Neuronal stem cell (in vitro differentiated cells): ENCODE data around the gene CPA4.

ENCODE experiments used
- DNase-seq: peaks from one replicate; pipeline ENCODE4 v3.0.0-alpha.2; 2013; ENCODE audit warnings: low spot score
- H2AFZ ChIP-seq: one replicate; pipeline ENCODE4 v1.6.1; 2013; ENCODE audit warnings: mild to moderate bottlenecking, low read length, inconsistent platforms
- H2AK5ac ChIP-seq: 2 replicates; pipeline ENCODE4 v1.6.1; 2013; ENCODE audit warnings: low read depth, mild to moderate bottlenecking, inconsistent platforms, low read length, moderate library complexity, mixed read lengths
- H2BK120ac ChIP-seq: 2 replicates; pipeline ENCODE4 v1.6.1; 2013; ENCODE audit warnings: low read depth, mild to moderate bottlenecking, inconsistent platforms, low read length, moderate library complexity, mixed read lengths
- H2BK12ac ChIP-seq: one replicate; pipeline ENCODE4 v1.6.1; 2013; ENCODE audit warnings: low read length, inconsistent platforms
- H2BK15ac ChIP-seq: 2 replicates; pipeline ENCODE4 v1.6.1; 2013; ENCODE audit warnings: mild to moderate bottlenecking, low read length, inconsistent platforms, mixed read lengths
- H2BK5ac ChIP-seq: one replicate; pipeline ENCODE4 v1.6.1; 2013; ENCODE audit warnings: inconsistent platforms, mild to moderate bottlenecking, low read length, moderate library complexity
- H3K14ac ChIP-seq: one replicate; pipeline ENCODE4 v1.6.1; 2013; ENCODE audit warnings: low read length, inconsistent platforms
- H3K18ac ChIP-seq: 2 replicates; pipeline ENCODE4 v1.6.1; 2013; ENCODE audit warnings: low read length, inconsistent platforms
- H3K23ac ChIP-seq: 2 replicates; pipeline ENCODE4 v1.6.1; 2013; ENCODE audit warnings: low read depth, mild to moderate bottlenecking, mixed read lengths, low read length, inconsistent platforms; ENCODE audit not compliant: poor library complexity
- H3K27ac ChIP-seq: replicated peaks from 3 replicates; pipeline ENCODE4 v1.5.1; 2013; ENCODE audit warnings: low read length, inconsistent platforms
- H3K27me3 ChIP-seq, 3 experiments: 2 replicates each; pipeline ENCODE4 v1.6.1; 2013; ENCODE audit warnings: low read length in 3 of 3, mild to moderate bottlenecking in 2 of 3, inconsistent platforms in 1 of 3, low read depth in 1 of 3, mixed read lengths in 1 of 3, moderate library complexity in 1 of 3; ENCODE audit not compliant: control insufficient read depth in 3 of 3, insufficient read depth in 3 of 3
- H3K36me3 ChIP-seq, 2 donors: replicated peaks in 1 of 2; 2 replicates each; pipeline ENCODE4 v1.6.1; 2013; ENCODE audit warnings: low read length in 2 of 2; ENCODE audit not compliant: control insufficient read depth in 2 of 2, insufficient read depth in 2 of 2
- H3K4ac ChIP-seq: 2 replicates; pipeline ENCODE4 v1.6.1; 2013; ENCODE audit warnings: inconsistent platforms, mild to moderate bottlenecking, low read length, moderate library complexity
- H3K4me1 ChIP-seq, 2 donors: 1 replicate in 1 of 2; 2 replicates in 1 of 2; pipeline ENCODE4 v1.6.1; 2013; ENCODE audit warnings: low read length in 2 of 2, low read depth in 1 of 2; ENCODE audit not compliant: control insufficient read depth in 2 of 2, insufficient read depth in 1 of 2
- H3K4me2 ChIP-seq: one replicate; pipeline ENCODE4 v1.6.1; 2013; ENCODE audit warnings: mild to moderate bottlenecking, low read length, inconsistent platforms; ENCODE audit not compliant: insufficient read depth, poor library complexity, severe bottlenecking
- H3K4me3 ChIP-seq, 2 donors: 2 replicates each; pipeline ENCODE4 v1.5.1; 2013; ENCODE audit warnings: low read length in 2 of 2, mild to moderate bottlenecking in 2 of 2, inconsistent platforms in 1 of 2, moderate library complexity in 1 of 2
- H3K79me1 ChIP-seq: one replicate; pipeline ENCODE4 v1.6.1; 2013; ENCODE audit warnings: low read depth, mild to moderate bottlenecking, inconsistent platforms, low read length, moderate library complexity
- H3K9ac ChIP-seq: one replicate; pipeline ENCODE4 v1.6.1; 2013; ENCODE audit warnings: mild to moderate bottlenecking, low read depth, low read length, inconsistent platforms; ENCODE audit not compliant: poor library complexity
- H3K9me3 ChIP-seq, 2 donors: replicated peaks in 1 of 2; 2 replicates each; pipeline versions ENCODE3 to v1.6.1; 2013; ENCODE audit warnings: low read length in 2 of 2, mild to moderate bottlenecking in 2 of 2, inconsistent platforms in 1 of 2, low read depth in 1 of 2, mixed read lengths in 1 of 2, moderate library complexity in 1 of 2; ENCODE audit not compliant: control insufficient read depth in 2 of 2, insufficient read depth in 1 of 2
- H4K8ac ChIP-seq: one replicate; pipeline ENCODE4 v1.6.1; 2013; ENCODE audit warnings: low read depth, mild to moderate bottlenecking, inconsistent platforms, low read length, moderate library complexity
- H4K91ac ChIP-seq: one replicate; pipeline ENCODE4 v1.6.1; 2013; ENCODE audit warnings: low read length, low read depth, mild to moderate bottlenecking, inconsistent platforms; ENCODE audit not compliant: poor library complexity
- whole genome bisulfite sequencing, 2 donors: extraction: QIAGEN DNeasy Blood & Tissue Kit; methylation state at CpG; one replicate each; pipeline ENCODE4 v1.1.7; 2013; ENCODE audit warnings: missing lambda C conversion rate in 2 of 2, mixed read lengths in 1 of 2; ENCODE audit not compliant: insufficient read length in 2 of 2, insufficient replicate concordance in 1 of 2; ENCODE audit errors: extremely low coverage in 2 of 2; 5-methylcytosine and 5-hydroxymethylcytosine counted together

The CPA4 gene

GRCh38 chr7:130303551-130303950 lies 10.6 kb downstream of the CPA4 start:
- no peak for DNase-seq
- Histone ChIP-seq H3K4me3 (no peak overlapping the region), H3K36me3 (no peaks in the 10 kb centered on the region)

GRCh38 chr7:130303982-130304381 lies 11.0 kb downstream of the CPA4 start:
- H3K4me3 ChIP-seq, result no peak overlapping the region
- no peak overlapping the region for H2AK5ac ChIP-seq
- H3K79me1 ChIP-seq, result no peaks in the 10 kb centered on the region
- no peaks in the 10 kb centered on the region for H3K36me3 ChIP-seq
- no CpG with 5 or more reads among the region's 5 CpGs for WGBS, 2 donors
- H4K8ac ChIP-seq, result no peak overlapping the region
- H3K18ac ChIP-seq, result no peak overlapping the region
- no peaks in the 10 kb centered on the region for H3K27me3 ChIP-seq
- no peak overlapping the region for H2BK5ac ChIP-seq
- H3K4me2 ChIP-seq, result no peak overlapping the region
- no peak overlapping the region for H2AFZ ChIP-seq
- H3K23ac ChIP-seq, result no peak overlapping the region
- no peak overlapping the region for H3K4ac ChIP-seq
- H2BK12ac ChIP-seq, result no peak overlapping the region
- H3K9me3 ChIP-seq, result peaks cover 0 to 3% of the 10 kb centered on the region in 2 donors
- H3K4me1 ChIP-seq, result no peaks in the 10 kb centered on the region
- no peak overlapping the region for H2BK120ac ChIP-seq
- no peak overlapping the region for H4K91ac ChIP-seq
- no peak overlapping the region for H3K14ac ChIP-seq
- DNase-seq, result no peak
- no peak overlapping the region for H3K9ac ChIP-seq
- no peak overlapping the region for H3K27ac ChIP-seq
- no peak overlapping the region for H2BK15ac ChIP-seq

More at GRCh38 chr7:130303551-130303950, 10.6 kb downstream of the CPA4 start:
- Histone ChIP-seq H3K4me1 (peaks cover 0 to under 1% of the 10 kb centered on the region in 2 donors), H2BK12ac (no peak overlapping the region), H4K8ac (no peak overlapping the region), H3K4me2 (no peak overlapping the region), H3K23ac (no peak overlapping the region), H2BK5ac (no peak overlapping the region), H3K4ac (no peak overlapping the region), H3K27ac (no peak overlapping the region), H2BK15ac (no peak overlapping the region), H3K27me3 (no peaks in the 10 kb centered on the region), H4K91ac (no peak overlapping the region), H3K9ac (no peak overlapping the region), H3K14ac (no peak overlapping the region), H3K79me1 (no peaks in the 10 kb centered on the region), H3K18ac (no peak overlapping the region), H2AFZ (no peak overlapping the region), H3K9me3 (peaks cover 0 to 3% of the 10 kb centered on the region in 2 donors), H2BK120ac (no peak overlapping the region), H2AK5ac (no peak overlapping the region)
- no CpG with 5 or more reads among the region's 5 CpGs for WGBS, 2 donors

- no peak overlapping the region for H2BK15ac ChIP-seq
- DNase-seq, result no peak
- H3K36me3 ChIP-seq, result no peaks in the 10 kb centered on the region
- no peak overlapping the region for H2AFZ ChIP-seq
- no peaks in the 10 kb centered on the region for H3K79me1 ChIP-seq
- no peaks in the 10 kb centered on the region for H3K9me3 ChIP-seq
- no peaks in the 10 kb centered on the region for H3K4me1 ChIP-seq
- H3K9ac ChIP-seq, result no peak overlapping the region
- no peak overlapping the region for H3K4me2 ChIP-seq
- H2BK5ac ChIP-seq, result no peak overlapping the region
- H3K23ac ChIP-seq, result no peak overlapping the region
- H3K27me3 ChIP-seq, result no peaks in the 10 kb centered on the region
- no peak overlapping the region for H3K18ac ChIP-seq
- no CpG with 5 or more reads among the region's 3 CpGs for WGBS, 2 donors
- H4K8ac ChIP-seq, result no peak overlapping the region
- no peak overlapping the region for H4K91ac ChIP-seq
- no peak overlapping the region for H2AK5ac ChIP-seq
- H2BK12ac ChIP-seq, result no peak overlapping the region
- H3K4ac ChIP-seq, result no peak overlapping the region
- H3K27ac ChIP-seq, result no peak overlapping the region
- no peak overlapping the region for H2BK120ac ChIP-seq
- H3K14ac ChIP-seq, result no peak overlapping the region
- no peak overlapping the region for H3K4me3 ChIP-seq
Observed at GRCh38 chr7:130304878-130305277, 11.9 kb downstream of the CPA4 start.

GRCh38 chr7:130305433-130306042 lies 12.6 kb downstream of the CPA4 start:
- Histone ChIP-seq H2AFZ (no peak overlapping the region), H3K4me1 (no peaks in the 10 kb centered on the region), H2BK12ac (peak overlapping the region; percentile 36), H3K23ac (no peak overlapping the region), H3K9ac (peak overlapping the region; percentile 26), H3K79me1 (no peaks in the 10 kb centered on the region), H3K9me3 (peaks cover 0 to 1% of the 10 kb centered on the region in 2 donors), H3K27ac (no peak overlapping the region), H3K4me3 (no peak overlapping the region), H3K4ac (no peak overlapping the region), H2BK120ac (peak overlapping the region; percentile 63), H3K14ac (no peak overlapping the region), H4K8ac (no peak overlapping the region), H2AK5ac (peak overlapping the region; percentile 26), H2BK15ac (no peak overlapping the region), H4K91ac (no peak overlapping the region), H3K18ac (peak overlapping the region; percentile 49), H3K36me3 (no peaks in the 10 kb centered on the region), H3K27me3 (no peaks in the 10 kb centered on the region), H3K4me2 (no peak overlapping the region), H2BK5ac (peak overlapping the region; percentile 14)
- no peak for DNase-seq
- WGBS, 2 donors, result no CpG with 5 or more reads among the region's 21 CpGs
